ENCODE results near the gene FARSA.
"Not testable (repeated sequence)": the region's sequence is repeated elsewhere in the genome, so short reads cannot be mapped to it uniquely, and the experiment has no call there.

FARSA gene

GRCh38 chr19:12933287-12934072 lies at the start of gene FARSA:
FARSA (minus strand) TSS chr19:12933711; CDS start chr19:12933696, 15 bp downstream.
- DNase-seq (ENCODE audit: low read depth in 2 of 2), result peak; percentile 84 to 88

- no peak for DNase-seq (ENCODE audit: low read depth in 2 of 2)
Observed at GRCh38 chr19:12983091-12983490, 49.6 kb upstream of the FARSA start.

GRCh38 chr19:12982648-12983047 lies 49.1 kb upstream of the FARSA start:
- no peak for DNase-seq (ENCODE audit: low read depth in 2 of 2)

- no peak for DNase-seq (ENCODE audit: low read depth in 2 of 2)
Observed at GRCh38 chr19:12979974-12980373, 46.5 kb upstream of the FARSA start.

- DNase-seq (ENCODE audit: low read depth in 2 of 2), result not testable (repeated sequence)
Observed at GRCh38 chr19:12976109-12976508, 42.6 kb upstream of the FARSA start.

- no peak for DNase-seq (ENCODE audit: low read depth in 2 of 2)
Observed at GRCh38 chr19:12975221-12975741, 41.8 kb upstream of the FARSA start.

- DNase-seq (ENCODE audit: low read depth in 2 of 2), result no peak
Observed at GRCh38 chr19:12974301-12975220, 41.0 kb upstream of the FARSA start.

GRCh38 chr19:12973236-12973635 lies 39.7 kb upstream of the FARSA start:
- DNase-seq (ENCODE audit: low read depth in 2 of 2), result no peak

GRCh38 chr19:12970070-12970820 lies 36.7 kb upstream of the FARSA start:
- no peak for DNase-seq (ENCODE audit: low read depth in 2 of 2)

GRCh38 chr19:12969292-12969988 lies 35.9 kb upstream of the FARSA start, which contains the start of gene DAND5:
DAND5 (plus strand) TSS chr19:12969576; CDS start chr19:12969661, 85 bp downstream.
- no peak for DNase-seq (ENCODE audit: low read depth in 2 of 2)

GRCh38 chr19:12967907-12968306 lies 34.4 kb upstream of the FARSA start:
- DNase-seq (ENCODE audit: low read depth in 2 of 2), result no peak

- no peak for DNase-seq (ENCODE audit: low read depth in 2 of 2)
Observed at GRCh38 chr19:12965812-12966135, 32.3 kb upstream of the FARSA start.

- DNase-seq (ENCODE audit: low read depth in 2 of 2), result peak; percentile 77 to 84
Observed at GRCh38 chr19:12965017-12965811, 31.7 kb upstream of the FARSA start.

- no peak for DNase-seq (ENCODE audit: low read depth in 2 of 2)
Observed at GRCh38 chr19:12959481-12959880, 26.0 kb upstream of the FARSA start.

GRCh38 chr19:12957389-12957952 lies 24.0 kb upstream of the FARSA start:
- not testable (repeated sequence) for DNase-seq (ENCODE audit: low read depth in 2 of 2)

- DNase-seq (ENCODE audit: low read depth in 2 of 2), result peak; percentile 72 to 76
Observed at GRCh38 chr19:12956446-12957388, 23.2 kb upstream of the FARSA start, which contains the start of gene GADD45GIP1. GADD45GIP1 (minus strand) TSS chr19:12957223; CDS start chr19:12957212, 11 bp downstream.

GRCh38 chr19:12955996-12956395 lies 22.5 kb upstream of the FARSA start:
- DNase-seq (ENCODE audit: low read depth in 2 of 2), result no peak

- DNase-seq (ENCODE audit: low read depth in 2 of 2), result not testable (repeated sequence)
Observed at GRCh38 chr19:12955575-12955974, 22.1 kb upstream of the FARSA start.

- no peak for DNase-seq (ENCODE audit: low read depth in 2 of 2)
Observed at GRCh38 chr19:12954612-12954962, 21.1 kb upstream of the FARSA start.
